Left renal cortex interstitium (tissue), 4 donors: ENCODE results near the gene KDF1. TPM values are rescaled to one million over a fixed set of nuclear protein-coding genes. Genes with fewer than 3 reads are reported as not detected.
"Not testable (repeated sequence)": the region's sequence is repeated elsewhere in the genome, so short reads cannot be mapped to it uniquely, and the experiment has no call there.

Source experiments
- DNase-seq, 4 donors: peaks; one replicate each; pipeline ENCODE4 v3.0.0-alpha.2; 2013; ENCODE audit warnings: low read depth in 4 of 4, low spot score in 2 of 4, missing footprints in 1 of 4
- polyA plus RNA-seq, 4 donors: library from polyadenylated mRNA; unstranded; fragments of 120-200 nt; gene quantifications; one replicate each; pipeline ENCODE4 v1.2.1, GENCODE V29; 2013; ENCODE audit not compliant: insufficient read length in 4 of 4

The KDF1 gene
- polyA plus RNA-seq, 4 donors: 8.8 to 11.7 (median 10.3) TPM

DNA sequence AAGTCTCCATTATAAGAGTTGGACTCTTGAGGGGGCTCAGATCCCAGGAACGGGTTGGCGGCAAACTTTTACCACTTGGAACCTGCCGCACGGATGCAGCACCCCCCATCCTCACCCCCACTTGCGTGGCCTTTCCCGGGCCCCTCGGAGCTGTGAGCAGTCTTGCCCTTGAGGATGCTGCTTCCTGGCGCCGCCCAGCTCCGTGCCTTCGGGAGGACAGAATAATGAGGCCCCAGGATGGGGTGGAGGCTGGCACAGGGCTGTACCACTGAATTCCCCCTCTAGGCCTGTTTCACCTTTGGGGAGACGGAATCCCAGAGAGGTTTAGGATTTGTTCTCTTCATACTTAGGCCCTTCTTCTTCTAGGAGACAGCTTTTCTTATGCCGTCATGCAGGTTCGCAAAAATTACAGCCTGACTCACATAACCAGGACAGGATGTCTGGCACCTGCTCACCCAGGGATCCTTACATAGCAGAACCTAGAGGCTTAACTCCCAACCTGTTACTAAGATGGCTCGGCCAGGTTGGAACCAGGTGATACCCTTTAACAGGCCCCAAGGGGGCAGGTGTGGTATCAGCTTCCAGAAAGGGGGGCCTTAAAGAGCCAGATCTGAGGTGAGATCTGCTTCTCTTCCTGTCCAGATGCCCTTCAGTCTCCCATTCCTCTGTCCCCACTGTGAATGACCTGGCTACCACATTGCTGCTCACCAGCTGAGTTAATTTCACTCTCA lies 34.7 kb upstream of the KDF1 start:
- no peak for DNase-seq

- DNase-seq: no peak
These were observed 33.9 kb upstream of the KDF1 start for GRCh38 chr1:26994020-26994786.

GRCh38 chr1:26993237-26994019 lies 33.2 kb upstream of the KDF1 start, which contains the start of gene TRNP1:
Gene TRNP1 (plus strand): TSS chr1:26993692. CDS start chr1:26993787, 95 bp downstream.
- DNase-seq: no peak

- no peak for DNase-seq
These were observed 31.2 kb upstream of the KDF1 start for GRCh38 chr1:26991310-26992116.

DNA sequence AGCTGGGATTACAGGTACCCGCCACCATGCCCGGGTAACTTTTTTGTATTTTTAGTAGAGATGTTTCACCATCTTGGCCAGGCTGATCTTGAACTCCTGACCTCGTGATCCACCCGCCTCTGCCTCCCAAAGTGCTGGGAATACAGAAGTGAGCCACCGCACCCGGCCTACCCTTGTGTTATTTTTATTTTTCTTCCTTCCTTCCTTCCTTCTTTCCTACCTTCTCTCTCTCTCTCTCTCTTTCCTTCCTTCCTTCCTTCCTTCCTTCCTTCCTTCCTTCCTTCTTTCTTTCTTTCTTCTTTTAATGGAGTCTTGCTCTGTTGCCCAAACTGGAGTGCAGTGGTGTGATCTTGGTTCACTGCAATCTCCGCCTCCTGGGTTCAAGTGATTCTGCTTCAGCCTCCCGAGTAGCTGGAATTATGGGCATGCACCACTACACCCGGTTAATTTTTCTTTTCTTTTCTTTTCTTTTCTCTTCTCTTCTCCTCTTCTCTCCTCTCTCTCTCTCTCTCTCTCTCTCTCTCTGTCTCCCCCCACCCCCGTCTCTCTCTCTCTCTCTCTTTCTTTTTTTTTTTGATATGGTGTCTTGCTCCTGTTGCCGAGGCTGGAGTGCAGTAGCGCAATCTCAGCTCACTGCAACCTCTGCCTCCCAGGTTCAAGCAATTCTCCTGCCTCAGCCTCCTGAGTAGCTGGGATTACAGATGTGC lies 29.3 kb upstream of the KDF1 start:
- not testable (repeated sequence) for DNase-seq

DNA sequence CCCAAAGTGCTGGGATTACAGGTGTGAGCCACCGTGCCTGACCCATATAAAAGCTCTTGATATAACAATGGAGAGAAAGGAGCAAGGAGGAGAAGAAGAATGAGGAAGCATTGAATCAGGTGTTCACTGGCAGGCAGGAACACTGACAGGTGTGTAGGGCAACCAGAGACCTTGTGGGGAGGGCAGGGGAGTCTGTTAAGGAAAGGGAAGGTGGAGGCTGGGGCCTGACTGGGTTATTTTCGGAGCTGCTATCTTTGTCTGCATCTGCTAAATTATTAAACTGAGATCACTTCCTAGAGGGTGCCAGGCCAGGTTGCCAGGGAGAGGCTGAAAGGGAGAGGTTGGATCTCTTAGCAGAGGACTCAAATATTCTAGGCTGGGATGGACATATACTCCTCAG lies 26.4 kb upstream of the KDF1 start:
- no peak for DNase-seq

GRCh38 chr1:26984291-26984690 lies 24.0 kb upstream of the KDF1 start:
- DNase-seq: no peak

DNA sequence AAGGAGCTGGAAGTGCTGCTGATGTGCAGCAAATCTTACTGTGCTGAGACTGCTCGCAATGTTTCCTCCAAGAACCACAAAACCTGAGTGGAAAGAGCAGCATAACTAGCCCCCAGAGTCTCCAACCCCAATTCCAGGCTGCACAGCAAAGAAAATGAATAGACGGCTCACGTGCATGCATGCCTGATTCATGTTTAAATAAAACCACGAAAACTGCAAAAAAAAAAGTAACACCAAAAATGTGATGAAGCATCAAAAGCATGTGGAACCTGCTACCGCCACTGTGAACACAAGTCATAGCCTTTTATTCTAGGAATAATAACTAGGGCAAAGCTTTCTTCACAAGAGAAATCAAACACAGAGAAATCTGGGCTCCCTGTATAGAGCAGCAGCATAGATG lies 23.6 kb upstream of the KDF1 start:
- no peak for DNase-seq

GRCh38 chr1:26981146-26981846 lies 21.0 kb upstream of the KDF1 start:
- no peak for DNase-seq

DNA sequence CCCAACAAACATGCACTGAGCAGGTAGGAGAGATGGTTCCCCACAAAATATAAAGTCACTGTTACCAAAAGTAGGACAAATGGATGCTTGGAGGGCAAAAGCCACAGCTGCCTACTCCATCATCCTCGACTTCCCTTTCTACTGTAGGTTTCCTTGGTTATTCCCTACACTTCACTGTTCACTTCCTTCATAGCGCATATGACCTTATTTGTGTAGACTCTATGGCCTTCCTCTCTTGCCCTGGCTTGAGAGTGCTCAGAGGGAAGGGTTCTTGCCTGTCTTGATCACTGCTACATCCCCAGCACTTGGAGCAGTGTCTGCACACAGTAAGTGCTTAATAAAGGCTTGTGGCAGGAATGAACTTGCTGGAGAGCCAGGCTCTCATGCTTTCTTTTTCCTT lies 18.6 kb upstream of the KDF1 start:
- DNase-seq: no peak

- DNase-seq: no peak
These were observed 16.6 kb upstream of the KDF1 start for GRCh38 chr1:26976621-26977510.

DNA sequence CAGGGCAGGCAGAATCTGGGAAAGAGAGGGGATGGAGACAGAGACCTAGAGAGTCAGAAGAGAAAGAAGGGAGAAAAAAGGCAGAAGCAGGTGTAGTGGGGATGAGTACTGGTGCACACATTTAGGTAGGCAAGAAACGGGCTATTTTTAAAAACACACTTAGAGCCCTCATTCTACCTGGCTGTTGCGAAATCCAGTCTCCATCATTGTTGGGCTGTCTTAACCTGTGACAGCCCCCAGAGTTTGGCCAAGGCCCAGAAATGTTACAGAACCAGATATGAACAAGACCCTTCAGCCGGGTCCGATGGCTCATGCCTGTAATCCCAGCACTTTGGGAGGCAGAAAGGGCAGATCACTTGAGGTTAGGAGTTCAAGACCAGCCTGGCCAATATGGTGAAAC lies 12.6 kb upstream of the KDF1 start:
- no peak for DNase-seq

DNA sequence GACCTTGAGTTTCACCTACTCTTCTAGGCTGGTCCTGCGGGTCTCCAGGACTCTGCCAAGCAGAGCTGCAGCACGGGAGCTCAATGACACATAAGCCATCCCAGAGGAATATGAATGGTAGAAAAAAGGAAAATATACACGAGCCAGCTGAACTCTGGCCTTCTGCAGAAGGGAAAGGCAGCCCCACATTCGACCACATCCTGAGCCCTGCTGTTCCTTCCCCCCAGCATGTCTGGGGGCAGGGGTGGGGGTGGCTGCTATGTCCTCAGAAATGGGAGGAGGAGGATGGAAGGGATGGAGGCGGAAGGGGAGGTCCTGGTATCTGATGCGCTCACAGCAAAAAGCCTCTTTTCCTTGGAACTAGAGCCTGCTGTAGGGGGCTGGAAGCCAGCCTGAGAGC lies 12.1 kb upstream of the KDF1 start:
- no peak for DNase-seq

- DNase-seq: no peak
These were observed 11.3 kb upstream of the KDF1 start for GRCh38 chr1:26971590-26971989.

DNA sequence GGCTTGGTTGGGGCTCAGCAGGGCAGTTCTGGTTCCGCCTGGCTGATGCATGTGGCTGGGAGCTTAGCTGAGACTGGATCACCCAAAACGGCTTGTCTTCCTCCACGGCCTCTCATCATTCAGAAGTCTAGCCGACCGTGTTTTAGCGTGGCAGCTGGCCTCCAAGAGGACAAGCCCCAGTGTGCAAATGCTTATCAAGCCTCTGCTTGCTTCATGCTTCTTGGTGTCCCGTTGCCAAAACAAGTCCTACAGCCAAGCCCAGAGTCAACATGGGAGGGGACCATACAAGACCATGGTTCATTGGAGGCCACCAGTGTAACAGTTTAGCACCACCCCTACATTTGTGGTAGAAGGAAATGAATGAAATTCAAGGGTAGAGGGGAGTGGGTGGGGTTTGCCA lies 10.5 kb upstream of the KDF1 start:
- no peak for DNase-seq

- no peak for DNase-seq
These were observed 5.4 kb upstream of the KDF1 start for GRCh38 chr1:26965628-26966027.

- no peak for DNase-seq
These were observed 4.9 kb upstream of the KDF1 start for GRCh38 chr1:26965213-26965612.

- DNase-seq: no peak
These were observed 1.6 kb upstream of the KDF1 start for GRCh38 chr1:26961826-26962225.
